DOHH2 (cell line): Measurements from ENCODE around the gene PTPRN2.

Experiments used
- H3F3A ChIP-seq: fragments of 200-600 bp; sonication (generic), shearing (Covaris generic); 2 replicates; pipeline ENCODE4 v1.6.0; 2016; ENCODE audit warnings: antibody characterized with exemption, mild to moderate bottlenecking; ENCODE audit not compliant: control insufficient read depth, insufficient read depth
- H3K27ac ChIP-seq: fragments of 200-600 bp; sonication (generic); 2 replicates; pipeline ENCODE4 v1.5.1; 2014; ENCODE audit warnings: low read depth, mild to moderate bottlenecking, low read length, moderate library complexity
- H3K27me3 ChIP-seq: fragments of 200-600 bp; sonication (generic); 2 replicates; pipeline ENCODE4 v1.6.1; 2014; ENCODE audit warnings: mild to moderate bottlenecking, low read length, mixed read lengths; ENCODE audit not compliant: control insufficient read depth
- H3K36me3 ChIP-seq: fragments of 200-600 bp; sonication (generic); 2 replicates; pipeline ENCODE4 v1.6.1; 2014; ENCODE audit warnings: mild to moderate bottlenecking, low read length, moderate library complexity, mixed read lengths; ENCODE audit not compliant: control insufficient read depth
- H3K4me1 ChIP-seq: fragments of 200-600 bp; sonication (generic); 2 replicates; pipeline ENCODE4 v1.6.1; 2014; ENCODE audit warnings: mild to moderate bottlenecking, low read length, mixed read lengths; ENCODE audit not compliant: control insufficient read depth
- H3K4me2 ChIP-seq: fragments of 200-600 bp; sonication (generic); 2 replicates; pipeline ENCODE4 v1.6.0; 2014; ENCODE audit warnings: mild to moderate bottlenecking, low read length, moderate library complexity
- H3K4me3 ChIP-seq: fragments of 200-600 bp; sonication (generic); 2 replicates; pipeline ENCODE4 v1.5.1; 2014; ENCODE audit warnings: mild to moderate bottlenecking, low read length, mixed read lengths
- H3K79me2 ChIP-seq: fragments of 200-600 bp; sonication (generic); 2 replicates; pipeline ENCODE4 v1.6.1; 2014; ENCODE audit warnings: mild to moderate bottlenecking, low read length, mixed read lengths; ENCODE audit not compliant: control insufficient read depth
- H3K9me2 ChIP-seq: fragments of 200-600 bp; sonication (generic); replicated peaks from 2 replicates; pipeline ENCODE4 v1.6.1; 2014; ENCODE audit warnings: mild to moderate bottlenecking, low read length, mixed read lengths; ENCODE audit not compliant: control insufficient read depth
- H3K9me3 ChIP-seq: fragments of 200-600 bp; sonication (generic); 2 replicates; pipeline ENCODE4 v1.6.1; 2014; ENCODE audit warnings: antibody characterized with exemption, low read length, mixed read lengths; ENCODE audit not compliant: control insufficient read depth, insufficient read depth
- H4K20me1 ChIP-seq: fragments of 200-600 bp; sonication (generic); 2 replicates; pipeline ENCODE4 v1.6.0; 2014; ENCODE audit warnings: low read depth, mild to moderate bottlenecking, antibody characterized with exemption, low read length, moderate library complexity; ENCODE audit not compliant: control insufficient read depth, insufficient read depth
- CTCF ChIP-seq: fragments of 200-600 bp; sonication (generic); IDR thresholded peaks from one replicate; pipeline ENCODE4 v1.5.1; 2014; ENCODE audit warnings: antibody characterized with exemption, mild to moderate bottlenecking, low read depth, low read length; ENCODE audit not compliant: poor library complexity, severe bottlenecking
- EZH2phosphoT487 ChIP-seq: fragments of 200-600 bp; sonication (generic); IDR thresholded peaks from 2 replicates; pipeline ENCODE4 v1.6.1; 2017; ENCODE audit warnings: borderline replicate concordance, mild to moderate bottlenecking, antibody characterized with exemption, low read length, moderate library complexity, mixed read lengths

Gene PTPRN2

GRCh38 chr7:158361326-158361946 is 226.2 kb downstream of the PTPRN2 start:
- H3K4me2 ChIP-seq: no peak overlapping the region
- no peaks in the 10 kb centered on the region for H3K9me2 ChIP-seq
- H3K79me2 ChIP-seq: no peaks in the 10 kb centered on the region
- peaks cover 16% of the 10 kb centered on the region; the same call in 1 of the 2 replicates for H3K9me3 ChIP-seq
- no peak overlapping the region for H3K27ac ChIP-seq
- H4K20me1 ChIP-seq: no peaks in the 10 kb centered on the region
- H3F3A ChIP-seq: no peaks in the 10 kb centered on the region
- TF ChIP-seq EZH2phosphoT487 (no peak), CTCF (no peak)
- no peaks in the 10 kb centered on the region for H3K4me1 ChIP-seq
- H3K27me3 ChIP-seq: no peaks in the 10 kb centered on the region
- H3K4me3 ChIP-seq: no peak overlapping the region
- no peaks in the 10 kb centered on the region for H3K36me3 ChIP-seq

GRCh38 chr7:158358926-158359645 is 228.5 kb downstream of the PTPRN2 start:
- Histone ChIP-seq H3K27me3 (no peaks in the 10 kb centered on the region), H3K79me2 (no peaks in the 10 kb centered on the region), H3K4me2 (no peak overlapping the region), H3K4me3 (no peak overlapping the region), H3K4me1 (no peaks in the 10 kb centered on the region), H4K20me1 (no peaks in the 10 kb centered on the region), H3F3A (no peaks in the 10 kb centered on the region), H3K36me3 (no peaks in the 10 kb centered on the region), H3K9me3 (no peaks in the 10 kb centered on the region; the same call in 1 of the 2 replicates), H3K27ac (no peak overlapping the region), H3K9me2 (no peaks in the 10 kb centered on the region)
- TF ChIP-seq CTCF (no peak), EZH2phosphoT487 (no peak)

GRCh38 chr7:158357898-158358821 is 229.5 kb downstream of the PTPRN2 start:
- no peaks in the 10 kb centered on the region for H3K36me3 ChIP-seq
- no peaks in the 10 kb centered on the region for H3K79me2 ChIP-seq
- H3K4me3 ChIP-seq: no peak overlapping the region
- H3K4me1 ChIP-seq: no peaks in the 10 kb centered on the region
- no peaks in the 10 kb centered on the region for H3F3A ChIP-seq
- no peak overlapping the region for H3K4me2 ChIP-seq
- no peaks in the 10 kb centered on the region for H3K9me2 ChIP-seq
- no peak overlapping the region for H3K27ac ChIP-seq
- no peaks in the 10 kb centered on the region; the same call in 1 of the 2 replicates for H3K9me3 ChIP-seq
- H3K27me3 ChIP-seq: no peaks in the 10 kb centered on the region
- TF ChIP-seq CTCF: no peak
- TF ChIP-seq EZH2phosphoT487: no peak
- H4K20me1 ChIP-seq: no peaks in the 10 kb centered on the region
